ENCODE results near the gene CSF3R. TPM values are rescaled to one million over a fixed set of nuclear protein-coding genes. Genes with fewer than 3 reads are reported as not detected.

CSF3R gene
- not detected in 2 replicates for total RNA-seq (2014; rRNA removed; shearing (Covaris generic))

- no peak for DNase-seq (ENCODE audit: low read depth)
These were observed at the start of gene CSF3R for GRCh38 chr1:36482724-36483388. Gene CSF3R (minus strand): TSS chr1:36482913. CDS start chr1:36479496, 3,417 bp downstream.

- no peak for DNase-seq (ENCODE audit: low read depth)
These were observed 49.1 kb upstream of the CSF3R start for GRCh38 chr1:36531833-36532232.

GRCh38 chr1:36530791-36531190 is 48.1 kb upstream of the CSF3R start:
- no peak for DNase-seq (ENCODE audit: low read depth)

- no peak for DNase-seq (ENCODE audit: low read depth)
These were observed 47.5 kb upstream of the CSF3R start for GRCh38 chr1:36530261-36530660.

- no peak for DNase-seq (ENCODE audit: low read depth)
These were observed 47.1 kb upstream of the CSF3R start for GRCh38 chr1:36529769-36530260.

- DNase-seq (ENCODE audit: low read depth): no peak
These were observed 45.9 kb upstream of the CSF3R start for GRCh38 chr1:36528361-36529349.

- DNase-seq (ENCODE audit: low read depth): no peak
These were observed 42.5 kb upstream of the CSF3R start for GRCh38 chr1:36525166-36525565.

GRCh38 chr1:36524359-36525062 is 41.8 kb upstream of the CSF3R start:
- DNase-seq (ENCODE audit: low read depth): no peak

- DNase-seq (ENCODE audit: low read depth): no peak
These were observed 41.1 kb upstream of the CSF3R start for GRCh38 chr1:36523850-36524249.

- DNase-seq (ENCODE audit: low read depth): no peak
These were observed 40.5 kb upstream of the CSF3R start for GRCh38 chr1:36523230-36523495.

GRCh38 chr1:36522461-36523229 is 39.9 kb upstream of the CSF3R start:
- no peak for DNase-seq (ENCODE audit: low read depth)

- no peak for DNase-seq (ENCODE audit: low read depth)
These were observed 39.3 kb upstream of the CSF3R start for GRCh38 chr1:36522021-36522420.

GRCh38 chr1:36520771-36521420 is 38.2 kb upstream of the CSF3R start:
- no peak for DNase-seq (ENCODE audit: low read depth)

GRCh38 chr1:36520056-36520455 is 37.3 kb upstream of the CSF3R start:
- DNase-seq (ENCODE audit: low read depth): no peak

- DNase-seq (ENCODE audit: low read depth): no peak
These were observed 34.5 kb upstream of the CSF3R start for GRCh38 chr1:36517011-36517771.

- peak; percentile 47 for DNase-seq (ENCODE audit: low read depth)
These were observed 33.8 kb upstream of the CSF3R start for GRCh38 chr1:36516372-36517010.

- DNase-seq (ENCODE audit: low read depth): no peak
These were observed 32.8 kb upstream of the CSF3R start for GRCh38 chr1:36515315-36516138.

- no peak for DNase-seq (ENCODE audit: low read depth)
These were observed 31.8 kb upstream of the CSF3R start for GRCh38 chr1:36514501-36514900.
